Neural progenitor cell (in vitro differentiated cells): ENCODE results near the gene PLB1.

ENCODE experiments used
- EZH2 ChIP-seq: fragments of 200-600 bp; sonication (generic); IDR thresholded peaks from 2 replicates; pipeline ENCODE4 v1.6.1; 2017; ENCODE audit warnings: antibody characterized with exemption, mild to moderate bottlenecking, moderate library complexity
- TF ChIP-seq, protein P1 (sequence below): fragments of 200-600 bp; sonication (generic); IDR thresholded peaks from 2 replicates; pipeline ENCODE4 v1.5.1; 2017; ENCODE audit warnings: antibody characterized with exemption, mild to moderate bottlenecking

GRCh38 chr2:28447943-28448792, 47.7 kb upstream of the PLB1 start:
- TF ChIP-seq, protein P1, sequence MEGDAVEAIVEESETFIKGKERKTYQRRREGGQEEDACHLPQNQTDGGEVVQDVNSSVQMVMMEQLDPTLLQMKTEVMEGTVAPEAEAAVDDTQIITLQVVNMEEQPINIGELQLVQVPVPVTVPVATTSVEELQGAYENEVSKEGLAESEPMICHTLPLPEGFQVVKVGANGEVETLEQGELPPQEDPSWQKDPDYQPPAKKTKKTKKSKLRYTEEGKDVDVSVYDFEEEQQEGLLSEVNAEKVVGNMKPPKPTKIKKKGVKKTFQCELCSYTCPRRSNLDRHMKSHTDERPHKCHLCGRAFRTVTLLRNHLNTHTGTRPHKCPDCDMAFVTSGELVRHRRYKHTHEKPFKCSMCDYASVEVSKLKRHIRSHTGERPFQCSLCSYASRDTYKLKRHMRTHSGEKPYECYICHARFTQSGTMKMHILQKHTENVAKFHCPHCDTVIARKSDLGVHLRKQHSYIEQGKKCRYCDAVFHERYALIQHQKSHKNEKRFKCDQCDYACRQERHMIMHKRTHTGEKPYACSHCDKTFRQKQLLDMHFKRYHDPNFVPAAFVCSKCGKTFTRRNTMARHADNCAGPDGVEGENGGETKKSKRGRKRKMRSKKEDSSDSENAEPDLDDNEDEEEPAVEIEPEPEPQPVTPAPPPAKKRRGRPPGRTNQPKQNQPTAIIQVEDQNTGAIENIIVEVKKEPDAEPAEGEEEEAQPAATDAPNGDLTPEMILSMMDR = no peak
- TF ChIP-seq EZH2 = no peak
